HG03460 (cell line): ENCODE measurements around the gene PTPRU.

ENCODE experiments used
- ATAC-seq: cut with Tn5 transposase; IDR thresholded peaks from one replicate; pipeline ENCODE4 v1.9.1; 2021; ENCODE audit not compliant: unreplicated experiment

The PTPRU gene

GRCh38 chr1:29330089-29330488 lies 93.8 kb downstream of the PTPRU start:
- ATAC-seq: no peak

- no peak for ATAC-seq
Observed at GRCh38 chr1:29330856-29331255, 94.5 kb downstream of the PTPRU start.

GRCh38 chr1:29331309-29331708 lies 95.0 kb downstream of the PTPRU start:
- no peak for ATAC-seq

- ATAC-seq: no peak
Observed at GRCh38 chr1:29331729-29332128, 95.4 kb downstream of the PTPRU start.

GRCh38 chr1:29332204-29332603 lies 95.9 kb downstream of the PTPRU start:
- ATAC-seq: no peak

GRCh38 chr1:29333008-29333407 lies 96.7 kb downstream of the PTPRU start:
- no peak for ATAC-seq

GRCh38 chr1:29335573-29335972 lies 99.3 kb downstream of the PTPRU start:
- no peak for ATAC-seq

- no peak for ATAC-seq
Observed at GRCh38 chr1:29338908-29339575, 102.7 kb downstream of the PTPRU start.

- ATAC-seq: no peak
Observed at GRCh38 chr1:29341936-29342335, 105.6 kb downstream of the PTPRU start.

- ATAC-seq: no peak
Observed at GRCh38 chr1:29342351-29342750, 106.0 kb downstream of the PTPRU start.

- ATAC-seq: no peak
Observed at GRCh38 chr1:29342983-29343382, 106.7 kb downstream of the PTPRU start.

GRCh38 chr1:29343476-29343875 lies 107.2 kb downstream of the PTPRU start:
- no peak for ATAC-seq

GRCh38 chr1:29343908-29344307 lies 107.6 kb downstream of the PTPRU start:
- ATAC-seq: no peak

- no peak for ATAC-seq
Observed at GRCh38 chr1:29344336-29344735, 108.0 kb downstream of the PTPRU start.

- ATAC-seq: no peak
Observed at GRCh38 chr1:29346576-29346975, 110.3 kb downstream of the PTPRU start.

- ATAC-seq: no peak
Observed at GRCh38 chr1:29349871-29350491, 113.7 kb downstream of the PTPRU start.

GRCh38 chr1:29352719-29353420 lies 116.5 kb downstream of the PTPRU start:
- no peak for ATAC-seq

- no peak for ATAC-seq
Observed at GRCh38 chr1:29354511-29355098, 118.3 kb downstream of the PTPRU start.

- no peak for ATAC-seq
Observed at GRCh38 chr1:29355375-29355774, 119.1 kb downstream of the PTPRU start.

GRCh38 chr1:29356663-29357062 lies 120.3 kb downstream of the PTPRU start:
- ATAC-seq: no peak

GRCh38 chr1:29357452-29357851 lies 121.1 kb downstream of the PTPRU start:
- ATAC-seq: no peak

- no peak for ATAC-seq
Observed at GRCh38 chr1:29358183-29358582, 121.9 kb downstream of the PTPRU start.
